Liver (tissue), 9 donors: ENCODE results near the gene GREM1. TPM values are rescaled to one million over a fixed set of nuclear protein-coding genes. Genes with fewer than 3 reads are reported as not detected.

Experiments
- DNase-seq: peaks from one replicate; pipeline ENCODE4 v3.0.0-alpha.2; 2017; ENCODE audit warnings: low spot score
- H3K27ac ChIP-seq, 2 donors: one replicate each; pipeline ENCODE4 v1.7.0; 2013; ENCODE audit warnings: inconsistent platforms in 2 of 2, low read length in 2 of 2, control low read depth in 1 of 2, low read depth in 1 of 2, mild to moderate bottlenecking in 1 of 2
- H3K27me3 ChIP-seq, 4 donors: one replicate each; pipeline versions ENCODE4 v1.6.1 to v1.7.0; 2013; ENCODE audit warnings: low read length in 3 of 4, inconsistent platforms in 1 of 4, mild to moderate bottlenecking in 1 of 4, moderate library complexity in 1 of 4; ENCODE audit not compliant: control insufficient read depth in 4 of 4, insufficient read depth in 4 of 4
- H3K36me3 ChIP-seq, 4 donors: one replicate each; pipeline versions ENCODE4 v1.6.1 to v1.7.0; 2013; ENCODE audit warnings: low read length in 3 of 4, mild to moderate bottlenecking in 3 of 4, low read depth in 1 of 4, moderate library complexity in 1 of 4; ENCODE audit not compliant: control insufficient read depth in 4 of 4, insufficient read depth in 3 of 4
- H3K4me1 ChIP-seq, 4 donors: one replicate each; pipeline versions ENCODE4 v1.6.1 to v1.7.0; 2013; ENCODE audit warnings: low read length in 3 of 4, mild to moderate bottlenecking in 3 of 4, moderate library complexity in 1 of 4; ENCODE audit not compliant: control insufficient read depth in 4 of 4, insufficient read depth in 4 of 4
- H3K4me3 ChIP-seq, 3 donors: one replicate each; pipeline versions ENCODE4 v1.6.1 to v1.7.0; 2013; ENCODE audit warnings: low read length in 3 of 3, control low read depth in 1 of 3, low read depth in 1 of 3, mild to moderate bottlenecking in 1 of 3
- H3K9ac ChIP-seq, 2 donors: one replicate each; pipeline ENCODE4 v1.7.0; 2013; ENCODE audit warnings: low read length in 2 of 2, mild to moderate bottlenecking in 2 of 2, moderate library complexity in 2 of 2, control low read depth in 1 of 2, low read depth in 1 of 2
- H3K9me3 ChIP-seq, 4 donors: one replicate each; pipeline versions ENCODE4 v1.6.1 to v1.7.0; 2013; ENCODE audit warnings: low read length in 3 of 4; ENCODE audit not compliant: control insufficient read depth in 4 of 4
- CTCF ChIP-seq: fragments of 150-350 bp; IDR thresholded peaks from 2 replicates; pipeline ENCODE4 v1.5.1; 2017; ENCODE audit warnings: improper control_type of control experiment, low read depth, low read length; ENCODE audit not compliant: missing input control
- EGR1 ChIP-seq, 2 donors: IDR thresholded peaks; 2 replicates each; pipeline ENCODE4 v1.6.1; 2016 to 2018; ENCODE audit warnings: antibody characterized with exemption in 2 of 2, low read depth in 2 of 2
- GABPA ChIP-seq, 2 donors: IDR thresholded peaks in 1 of 2; conservative IDR thresholded peaks in 1 of 2; 2 replicates each; pipeline ENCODE4 v1.6.1; 2016; ENCODE audit warnings: antibody characterized with exemption in 2 of 2, mild to moderate bottlenecking in 1 of 2, moderate library complexity in 1 of 2
- HNF4A ChIP-seq, 2 donors: conservative IDR thresholded peaks; 2 replicates each; pipeline ENCODE4 v1.6.1; 2016; ENCODE audit warnings: antibody characterized with exemption in 2 of 2, mild to moderate bottlenecking in 2 of 2
- HNF4G ChIP-seq: IDR thresholded peaks from 2 replicates; pipeline ENCODE4 v1.6.1; 2016; ENCODE audit warnings: antibody characterized with exemption
- JUND ChIP-seq, 2 donors: IDR thresholded peaks; 2 replicates each; pipeline ENCODE4 v1.6.1; 2016; ENCODE audit warnings: antibody characterized with exemption in 2 of 2
- MAX ChIP-seq: IDR thresholded peaks from 2 replicates; pipeline ENCODE4 v1.6.1; 2016; ENCODE audit warnings: antibody characterized with exemption
- RAD21 ChIP-seq, 2 donors: IDR thresholded peaks; 2 replicates each; pipeline ENCODE4 v1.6.1; 2016; ENCODE audit warnings: antibody characterized with exemption in 2 of 2, mild to moderate bottlenecking in 2 of 2
- REST ChIP-seq: IDR thresholded peaks from 2 replicates; pipeline ENCODE4 v1.6.1; 2016; ENCODE audit warnings: antibody characterized with exemption, mild to moderate bottlenecking
- SP1 ChIP-seq: IDR thresholded peaks from 2 replicates; pipeline ENCODE4 v1.6.1; 2018; ENCODE audit warnings: antibody characterized with exemption, mild to moderate bottlenecking
- ZBTB33 ChIP-seq: IDR thresholded peaks from 2 replicates; pipeline ENCODE4 v1.6.1; 2016; ENCODE audit warnings: antibody characterized with exemption
- WGBS: extraction: QIAGEN DNeasy Blood & Tissue Kit; methylation state at CpG from one replicate; pipeline ENCODE4 v1.1.7; 2013; 5-methylcytosine and 5-hydroxymethylcytosine counted together
- polyA plus RNA-seq, 2 donors: library from polyadenylated mRNA; stranded (reverse) in 1 of 2; unstranded in 1 of 2; fragments of 200-250 nt in 1 of 2; fragments of >200 nt in 1 of 2; fragmentation: Nextera tagmentation in 1 of 2; extraction: Ambion mirVana in 1 of 2; gene quantifications; one replicate each; pipeline versions ENCODE4 v1.2.1 to v1.2.3, GENCODE V29; 2013 to 2015
- total RNA-seq, 2 donors: library from RNA; depleted of rRNA; stranded (reverse); fragments of >200 nt; gene quantifications; one replicate each; pipeline ENCODE4 v1.2.3, GENCODE V29; 2014
- donor health status: healthy.
- donor health status: healthy.
- donor health status: healthy.
- donor health status: healthy.
- donor health status: healthy.

The GREM1 gene
- total and polyA plus RNA-seq, 4 donors = under 0.01 to 1.6 (median 0.50) TPM

- no peak for DNase-seq
- Histone ChIP-seq H3K4me1 (peaks cover 11 to 26% (median 21%) of the 10 kb centered on the region in 4 donors), H3K9me3 (peaks cover 0 to 2% (median 0%) of the 10 kb centered on the region in 4 donors), H3K36me3 (no peaks in the 10 kb centered on the region), H3K27ac (no peak overlapping the region), H3K4me3 (peak overlapping the region; percentile 35 to 62 (median 61)), H3K27me3 (peaks cover 0 to 20% (median 3%) of the 10 kb centered on the region in 4 donors), H3K9ac (no peak overlapping the region)
- 2% methylated on average over 70 of the region's 70 CpGs for WGBS
- TF ChIP-seq RAD21 (IDR thresholded peaks at IDR 0.05) (no peak), SP1 (no peak), MAX (no peak), REST (no peak), JUND (IDR thresholded peaks at IDR 0.05) (no peak)
Observed at GRCh38 chr15:32718821-32719716, 1.3 kb downstream of the GREM1 start.

GRCh38 chr15:32721596-32721995, 3.8 kb downstream of the GREM1 start:
- peaks cover 0 to 2% (median 0%) of the 10 kb centered on the region in 4 donors for H3K9me3 ChIP-seq
- H3K36me3 ChIP-seq = no peaks in the 10 kb centered on the region
- H3K4me3 ChIP-seq = no peak overlapping the region
- H3K4me1 ChIP-seq = peaks cover 11 to 26% (median 21%) of the 10 kb centered on the region in 4 donors
- no peak overlapping the region for H3K27ac ChIP-seq
- no peak for TF ChIP-seq GABPA (IDR thresholded peaks at IDR 0.05 in 1 of 2, conservative IDR thresholded peaks at IDR 0.05 in 1 of 2)
- TF ChIP-seq CTCF = no peak
- H3K9ac ChIP-seq = no peak overlapping the region
- peaks cover 0 to 20% (median under 1%) of the 10 kb centered on the region in 4 donors for H3K27me3 ChIP-seq
- WGBS = 92% methylated on average over 6 of the region's 6 CpGs
- DNase-seq = no peak

GRCh38 chr15:32722136-32722535, 4.3 kb downstream of the GREM1 start:
- Histone ChIP-seq H3K4me3 (no peak overlapping the region), H3K9me3 (peaks cover 0 to under 1% (median 0%) of the 10 kb centered on the region in 4 donors), H3K4me1 (peaks cover 10 to 26% (median 21%) of the 10 kb centered on the region in 4 donors), H3K36me3 (no peaks in the 10 kb centered on the region), H3K27ac (no peak overlapping the region), H3K27me3 (peaks cover 0 to 14% (median 0%) of the 10 kb centered on the region in 4 donors), H3K9ac (no peak overlapping the region)
- no peak for DNase-seq
- TF ChIP-seq HNF4A (conservative IDR thresholded peaks at IDR 0.05) (no peak), CTCF (no peak), GABPA (IDR thresholded peaks at IDR 0.05 in 1 of 2, conservative IDR thresholded peaks at IDR 0.05 in 1 of 2) (no peak), ZBTB33 (no peak), EGR1 (IDR thresholded peaks at IDR 0.05; ENCODE audit: low read depth in 2 of 2) (no peak), HNF4G (no peak), JUND (IDR thresholded peaks at IDR 0.05) (no peak)
